IMR-90 (cell line): ENCODE results near the gene TMEM135. TPM values are rescaled to one million over a fixed set of nuclear protein-coding genes. Genes with fewer than 3 reads are reported as not detected.

ENCODE experiments used
- ATAC-seq: fragments of 200-7000 bp; cut with Tn5 transposase; 2 replicates; pipeline ENCODE4 v1.9.1; 2020; ENCODE audit warnings: low read depth, mild to moderate bottlenecking, moderate library complexity
- BruUV-seq: library from RNA; stranded (reverse); fragments of 400-500 nt; replicated peaks from 2 replicates; lab custom pipeline; 2021; lab: Mats Ljungman, UMichigan
- CTCF ChIA-PET: fragments of 300-600 bp; formaldehyde crosslinking; extraction: SDS; loops from one replicate; lab custom pipeline; 2021; ENCODE audit warnings: antibody characterized with exemption; lab: Yijun Ruan, JAX
- POLR2A ChIA-PET: fragments of 300-600 bp; sonication (Branson Sonifier 250); formaldehyde crosslinking; loops from one replicate; lab custom pipeline; 2022; ENCODE audit warnings: antibody characterized with exemption; ENCODE audit not compliant: unreplicated experiment; lab: Charles Lee
- DNase-seq: peaks from one replicate; pipeline ENCODE4 v3.0.0; 2013
- H2AFZ ChIP-seq: replicated peaks from 2 replicates; pipeline ENCODE3; 2013; ENCODE audit warnings: low read length, mild to moderate bottlenecking; ENCODE audit not compliant: poor library complexity
- H2AK5ac ChIP-seq: 2 replicates; pipeline ENCODE4 v1.6.1; 2013; ENCODE audit warnings: low read depth, low read length, inconsistent platforms
- H2AK9ac ChIP-seq: replicated peaks from 2 replicates; pipeline ENCODE3; 2013; ENCODE audit warnings: mild to moderate bottlenecking, low read depth, low read length, moderate library complexity; ENCODE audit not compliant: poor library complexity
- H2BK120ac ChIP-seq: 2 replicates; pipeline ENCODE4 v1.6.1; 2013; ENCODE audit warnings: low read depth, low read length, inconsistent platforms
- H2BK15ac ChIP-seq: 3 replicates; pipeline ENCODE4 v1.6.1; 2013; ENCODE audit warnings: low read depth, low read length, inconsistent platforms
- H2BK20ac ChIP-seq: 2 replicates; pipeline ENCODE4 v1.6.1; 2013; ENCODE audit warnings: low read depth, mild to moderate bottlenecking, inconsistent platforms, low read length, moderate library complexity
- H2BK5ac ChIP-seq: 2 replicates; pipeline ENCODE4 v1.6.1; 2013; ENCODE audit warnings: mild to moderate bottlenecking, low read depth, low read length, inconsistent platforms; ENCODE audit not compliant: poor library complexity, severe bottlenecking
- H3K14ac ChIP-seq: replicated peaks from 2 replicates; pipeline ENCODE4 v1.6.1; 2013; ENCODE audit warnings: low read depth, low read length, inconsistent platforms
- H3K18ac ChIP-seq: 2 replicates; pipeline ENCODE4 v1.6.1; 2013; ENCODE audit warnings: low read depth, low read length, control low read depth
- H3K23ac ChIP-seq: 2 replicates; pipeline ENCODE4 v1.6.1; 2013; ENCODE audit warnings: low read depth, low read length, inconsistent platforms
- H3K27ac ChIP-seq: 2 replicates; pipeline ENCODE4 v1.5.1; 2013; ENCODE audit warnings: mild to moderate bottlenecking, control low read depth, low read length; ENCODE audit not compliant: insufficient read depth
- H3K27me3 ChIP-seq: 2 replicates; pipeline ENCODE4 v1.6.1; 2013; ENCODE audit warnings: low read length; ENCODE audit not compliant: control insufficient read depth, insufficient read depth
- H3K36me3 ChIP-seq: 2 replicates; pipeline ENCODE4 v1.6.1; 2013; ENCODE audit warnings: low read length, mixed read lengths; ENCODE audit not compliant: control insufficient read depth, insufficient read depth
- H3K4ac ChIP-seq: 2 replicates; pipeline ENCODE4 v1.6.1; 2013; ENCODE audit warnings: low read depth, low read length, inconsistent platforms
- H3K4me1 ChIP-seq: 2 replicates; pipeline ENCODE4 v1.6.1; 2013; ENCODE audit warnings: low read length, mixed read lengths; ENCODE audit not compliant: control insufficient read depth, insufficient read depth
- H3K4me2 ChIP-seq: 2 replicates; pipeline ENCODE4 v1.6.1; 2013; ENCODE audit warnings: low read depth, mild to moderate bottlenecking, control low read depth, low read length, moderate library complexity
- H3K4me3 ChIP-seq: 2 replicates; pipeline ENCODE4 v1.5.1; 2013; ENCODE audit warnings: low read depth, mild to moderate bottlenecking, control low read depth, low read length, moderate library complexity; ENCODE audit not compliant: insufficient read depth
- H3K56ac ChIP-seq: 2 replicates; pipeline ENCODE4 v1.6.1; 2013; ENCODE audit warnings: low read length, inconsistent platforms; ENCODE audit not compliant: insufficient read depth; ENCODE audit errors: extremely low read depth
- H3K79me1 ChIP-seq, 2 experiments: 2 replicates each; pipeline ENCODE4 v1.6.1; 2013; ENCODE audit warnings: low read length in 2 of 2, inconsistent platforms in 1 of 2, low read depth in 1 of 2
- H3K9ac ChIP-seq: 2 replicates; pipeline ENCODE4 v1.6.1; 2013; ENCODE audit warnings: low read depth, low read length, control low read depth
- H3K9me1 ChIP-seq: 2 replicates; pipeline ENCODE4 v1.6.1; 2013; ENCODE audit warnings: low read length, inconsistent platforms; ENCODE audit not compliant: insufficient read depth
- H3K9me3 ChIP-seq: 2 replicates; pipeline ENCODE4 v1.6.1; 2013; ENCODE audit warnings: low read length; ENCODE audit not compliant: control insufficient read depth, insufficient read depth
- H4K20me1 ChIP-seq: 2 replicates; pipeline ENCODE4 v1.6.1; 2013; ENCODE audit warnings: low read length, inconsistent platforms; ENCODE audit not compliant: insufficient read depth
- H4K5ac ChIP-seq: 2 replicates; pipeline ENCODE4 v1.6.1; 2013; ENCODE audit warnings: mild to moderate bottlenecking, low read depth, low read length, control low read depth
- H4K8ac ChIP-seq, 2 experiments: 2 replicates each; pipeline ENCODE4 v1.6.1; 2013; ENCODE audit warnings: low read depth in 2 of 2, low read length in 2 of 2, control low read depth in 1 of 2, inconsistent platforms in 1 of 2
- H4K91ac ChIP-seq: 2 replicates; pipeline ENCODE4 v1.6.1; 2013; ENCODE audit warnings: low read depth, low read length, inconsistent platforms; ENCODE audit not compliant: insufficient read depth
- BHLHE40 ChIP-seq: fragments of 150-350 bp; IDR thresholded peaks from 2 replicates; pipeline ENCODE4 v1.6.1; 2016; ENCODE audit warnings: mild to moderate bottlenecking, low read depth, low read length
- CEBPB ChIP-seq: IDR thresholded peaks from 2 replicates; pipeline ENCODE4 v1.6.1; 2012; ENCODE audit warnings: low read depth, low read length, improper control_type of control experiment
- CHD1 ChIP-seq: IDR thresholded peaks from 2 replicates; pipeline ENCODE4 v1.6.1; 2012; ENCODE audit warnings: low read depth, low read length, improper control_type of control experiment
- CTCF ChIP-seq: conservative IDR thresholded peaks from 2 replicates; pipeline ENCODE4 v1.5.1; 2012; ENCODE audit warnings: mild to moderate bottlenecking, low read depth, low read length, improper control_type of control experiment
- ELK1 ChIP-seq: fragments of 150-350 bp; IDR thresholded peaks from 2 replicates; pipeline ENCODE4 v1.6.1; 2016; ENCODE audit warnings: low read depth, mild to moderate bottlenecking, low read length, moderate library complexity, borderline replicate concordance
- FOS ChIP-seq: fragments of 150-350 bp; IDR thresholded peaks from 2 replicates; pipeline ENCODE4 v1.6.1; 2016; ENCODE audit warnings: low read depth, low read length
- MAFK ChIP-seq: IDR thresholded peaks from 2 replicates; pipeline ENCODE4 v1.6.1; 2012; ENCODE audit warnings: low read depth, low read length, improper control_type of control experiment
- MAZ ChIP-seq: IDR thresholded peaks from 2 replicates; pipeline ENCODE4 v1.6.1; 2012; ENCODE audit warnings: low read depth, mild to moderate bottlenecking, low read length, improper control_type of control experiment, moderate library complexity, borderline replicate concordance
- MXI1 ChIP-seq: IDR thresholded peaks from 2 replicates; pipeline ENCODE4 v1.6.1; 2012; ENCODE audit warnings: low read depth, mild to moderate bottlenecking, low read length, moderate library complexity, borderline replicate concordance
- NFE2L2 ChIP-seq: fragments of 150-350 bp; IDR thresholded peaks from 2 replicates; pipeline ENCODE4 v1.6.1; 2016; ENCODE audit warnings: low read depth, mild to moderate bottlenecking, low read length
- POLR2A ChIP-seq: IDR thresholded peaks from 2 replicates; pipeline ENCODE4 v1.6.1; 2012; ENCODE audit warnings: mild to moderate bottlenecking, low read depth, low read length
- RAD21 ChIP-seq: IDR thresholded peaks from 2 replicates; pipeline ENCODE4 v1.6.1; 2012; ENCODE audit warnings: low read length, improper control_type of control experiment
- RCOR1 ChIP-seq: IDR thresholded peaks from 2 replicates; pipeline ENCODE4 v1.6.1; 2012; ENCODE audit warnings: mild to moderate bottlenecking, low read length, improper control_type of control experiment; ENCODE audit not compliant: insufficient replicate concordance
- RFX5 ChIP-seq: IDR thresholded peaks from 2 replicates; pipeline ENCODE4 v1.8.0; 2012; ENCODE audit warnings: low read depth, mild to moderate bottlenecking, low read length, moderate library complexity
- SMC3 ChIP-seq: fragments of 150-350 bp; IDR thresholded peaks from 2 replicates; pipeline ENCODE4 v1.6.1; 2016; ENCODE audit warnings: low read depth, mild to moderate bottlenecking, antibody characterized with exemption, low read length, moderate library complexity
- USF2 ChIP-seq: fragments of 150-350 bp; IDR thresholded peaks from 2 replicates; pipeline ENCODE4 v1.6.1; 2017; ENCODE audit warnings: mild to moderate bottlenecking, antibody characterized with exemption, low read length, low read depth
- WGBS, 2 experiments: methylation state at CpG; one replicate each; pipeline versions ENCODE4 v1.1.5 to v1.1.7; 2013; ENCODE audit warnings: missing lambda C conversion rate in 2 of 2; ENCODE audit not compliant: insufficient read length in 1 of 2; ENCODE audit errors: extremely low coverage in 2 of 2; 5-methylcytosine and 5-hydroxymethylcytosine counted together
- dilution Hi-C: fragments of 300-500 bp; cut with HindIII; formaldehyde crosslinking; loops from one replicate; pipeline ENCODE4 v1.14.3; 2018; ENCODE audit warnings: low sequenced_read_pairs; ENCODE audit not compliant: unreplicated experiment
- in situ Hi-C: fragments of 300-500 bp; cut with MboI; formaldehyde crosslinking; loops from 3 replicates; pipeline ENCODE4 v1.14.3; 2019; ENCODE audit warnings: low sequenced_read_pairs, inconsistent platforms, mixed read lengths
- intact Hi-C: fragments of 100-400 bp; cut with micrococcal nuclease; formaldehyde crosslinking; loops from 2 replicates; pipeline ENCODE4 v1.10.0; 2022
- polyA plus RNA-seq, 3 experiments: library from polyadenylated mRNA; depleted of rRNA; stranded (reverse); fragments of >200 nt; gene quantifications; 2 replicates each; pipeline ENCODE4 v1.2.3, GENCODE V29; 2012; ENCODE audit warnings: low replicate concordance in 1 of 3
- total RNA-seq: library from RNA; depleted of rRNA; stranded (reverse); fragments of >200 nt; gene quantifications from 2 replicates; pipeline ENCODE4 v1.2.3, GENCODE V29; 2012

Gene TMEM135
- total and polyA plus RNA-seq, 2 of the 4 experiments (the other 2 are of a cell fraction) = 3.9 to 5.9 TPM

GRCh38 chr11:87361891-87362290 is 324.2 kb downstream of the TMEM135 start:
- Histone ChIP-seq H3K56ac (no peak overlapping the region), H3K23ac (no peak overlapping the region), H2BK20ac (no peak overlapping the region), H3K9ac (no peak overlapping the region), H2BK5ac (no peak overlapping the region), H4K91ac (no peak overlapping the region), H3K9me1 (no peaks in the 10 kb centered on the region; the same call in 1 of the 2 replicates), H3K4ac (no peak overlapping the region), H3K4me3 (no peak overlapping the region), H3K27me3 (no peaks in the 10 kb centered on the region; the same call in none of the 2 replicates), H2BK15ac (no peak overlapping the region), H3K4me2 (no peak overlapping the region), H3K14ac (no peak overlapping the region), H3K4me1 (no peaks in the 10 kb centered on the region), H4K20me1 (no peaks in the 10 kb centered on the region), H3K36me3 (no peaks in the 10 kb centered on the region), H2AFZ (no peak overlapping the region), H3K18ac (no peak overlapping the region), H3K79me1 (no peaks in the 10 kb centered on the region), H2AK9ac (no peak overlapping the region), H2AK5ac (no peak overlapping the region), H4K5ac (no peak overlapping the region), H2BK120ac (no peak overlapping the region), H3K9me3 (no peaks in the 10 kb centered on the region), H3K27ac (no peak overlapping the region), H4K8ac (no peak overlapping the region)
- no peak for TF ChIP-seq POLR2A
- TF ChIP-seq RAD21 = no peak
- TF ChIP-seq NFE2L2 = no peak
- TF ChIP-seq MAZ = no peak
- no peak for TF ChIP-seq MAFK
- no peak for TF ChIP-seq CTCF
- no peak for TF ChIP-seq RCOR1
- no peak for TF ChIP-seq MXI1
- TF ChIP-seq RFX5 = no peak
- no peak for TF ChIP-seq CHD1
- no peak for TF ChIP-seq USF2
- no peak for TF ChIP-seq SMC3
- no peak for TF ChIP-seq ELK1
- TF ChIP-seq CEBPB = no peak
- TF ChIP-seq FOS = no peak
- TF ChIP-seq BHLHE40 = no peak
- 67% methylated on average over 1 of the region's 5 CpGs; no CpG with 5 or more reads in 1 of the 2 experiments for WGBS, 2 experiments
- no peak for DNase-seq
- POLR2A ChIA-PET = no interaction called here
- dilution Hi-C loops (no loop called here), in situ Hi-C loops (loop anchor here (25.0 kb wide), 4 partner anchors 350 to 1500 kb away; no protein-coding TSS in a partner anchor), intact Hi-C loops (no loop called here)
- ATAC-seq = no peak
- CTCF ChIA-PET = interaction anchor here (0.5 kb wide), 1 partner anchor 376 kb away, joined by 3 read pairs; no protein-coding TSS in a partner anchor
- no TSS peak for BruUV-seq
